BJ (cell line): ENCODE measurements around the gene BATF. TPM values are rescaled to one million over a fixed set of nuclear protein-coding genes. Genes with fewer than 3 reads are reported as not detected.
A peak's percentile ranks its signal among the peaks of the same experiment; 100 is the strongest.

Source experiments
- CTCF ChIA-PET: fragments of 350-600 bp; formaldehyde crosslinking; extraction: SDS; loops from one replicate; lab custom pipeline; 2021; ENCODE audit warnings: antibody characterized with exemption, inconsistent platforms; lab: Yijun Ruan, JAX
- POLR2A ChIA-PET: fragments of 300-600 bp; sonication (Branson Sonifier 250); formaldehyde crosslinking; extraction: SDS; loops from one replicate; lab custom pipeline; 2021; ENCODE audit warnings: antibody characterized with exemption; lab: Charles Lee
- DNase-seq: peaks from one replicate; pipeline ENCODE4 v3.0.0-alpha.2; 2011; ENCODE audit warnings: low read depth
- H3K27me3 ChIP-seq: 2 replicates; pipeline ENCODE4 v1.6.0; 2011; ENCODE audit warnings: low read length; ENCODE audit not compliant: control insufficient read depth, insufficient read depth
- H3K36me3 ChIP-seq: 2 replicates; pipeline ENCODE4 v1.5.1; 2011; ENCODE audit warnings: low read length; ENCODE audit not compliant: control insufficient read depth, insufficient read depth
- H3K4me3 ChIP-seq: 2 replicates; pipeline ENCODE4 v1.5.1; 2011; ENCODE audit warnings: low read depth, mild to moderate bottlenecking, control low read depth, low read length
- CTCF ChIP-seq: IDR thresholded peaks from 2 replicates; pipeline ENCODE4 v1.5.1; 2011; ENCODE audit warnings: low read depth, mild to moderate bottlenecking, control low read depth, inconsistent platforms, low read length, moderate library complexity; ENCODE audit not compliant: insufficient read depth
- polyA plus RNA-seq: library from polyadenylated mRNA; depleted of rRNA; stranded (reverse); fragments of >200 nt; gene quantifications from 2 replicates; pipeline ENCODE4 v1.2.3, GENCODE V29; 2011

Gene BATF
- polyA plus RNA-seq, 1 experiment: not detected

- peaks cover 7% of the 10 kb centered on the region for H3K27me3 ChIP-seq
- ChIA-PET CTCF (interaction anchor here (0.6 to 0.9 kb wide), 2 partner anchors 54 to 57 kb away, joined by 3 read pairs; no protein-coding TSS in a partner anchor), POLR2A (no interaction called here)
- H3K36me3 ChIP-seq: no peaks in the 10 kb centered on the region
- DNase-seq: peak; percentile 9
- TF ChIP-seq CTCF: no peak
- no peak overlapping the region for H3K4me3 ChIP-seq
Measured at GRCh38 chr14:75519826-75520728, 2.2 kb upstream of the BATF start.

- ChIA-PET POLR2A (no interaction called here), CTCF (no interaction called here)
Measured at GRCh38 chr14:75520852-75521251, 1.4 kb upstream of the BATF start.

DNA sequence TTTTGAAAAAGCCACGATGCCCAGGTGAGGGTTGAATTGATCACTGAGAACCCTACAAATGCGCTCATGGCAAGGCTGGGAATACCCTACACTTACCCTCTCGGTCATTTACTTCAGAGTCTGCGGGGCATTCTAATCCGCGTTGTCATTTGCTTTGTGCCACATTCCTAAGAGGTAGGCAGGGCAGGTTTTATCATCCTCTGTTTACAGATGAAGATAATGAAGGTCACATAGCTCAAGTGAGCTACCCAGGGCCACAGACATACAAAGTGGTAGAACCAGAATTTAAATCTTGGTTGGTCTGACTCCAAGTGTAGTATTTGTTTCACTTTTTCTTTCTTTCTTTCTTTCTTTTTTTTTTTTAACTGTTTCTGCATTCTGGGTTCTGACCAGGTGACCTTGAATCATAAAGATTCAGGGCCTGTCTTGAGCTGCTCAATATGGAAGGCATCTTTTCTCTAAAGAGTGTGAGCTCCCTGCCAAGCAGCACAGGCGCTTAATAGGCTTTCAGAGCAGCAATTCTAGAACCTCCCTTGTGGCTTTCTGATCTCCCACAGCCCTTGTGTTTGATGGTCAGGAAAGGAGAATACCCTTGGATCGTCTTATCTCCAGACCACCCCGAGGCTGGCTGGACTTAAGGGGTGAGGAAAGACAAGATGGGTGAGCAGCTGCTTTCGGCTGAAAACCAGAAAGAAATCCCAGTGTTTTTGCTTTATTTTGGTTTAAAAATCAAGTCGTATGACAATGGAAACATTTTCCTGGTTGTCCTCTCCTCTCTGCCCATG lies 662 bp upstream of the BATF start:
- TF ChIP-seq CTCF: no peak
- H3K36me3 ChIP-seq: no peaks in the 10 kb centered on the region
- peaks cover 3% of the 10 kb centered on the region; the same call in 1 of the 2 replicates for H3K27me3 ChIP-seq
- ChIA-PET CTCF (interaction anchor here (1.3 kb wide), 1 partner anchor 40 kb away, joined by 4 read pairs; no protein-coding TSS in a partner anchor), POLR2A (no interaction called here)
- no peak for DNase-seq
- no peak overlapping the region for H3K4me3 ChIP-seq

More at GRCh38 chr14:75520852-75521251, 1.4 kb upstream of the BATF start:
- no peak overlapping the region for H3K4me3 ChIP-seq
- no peak for DNase-seq
- H3K36me3 ChIP-seq: no peaks in the 10 kb centered on the region
- no peak for TF ChIP-seq CTCF
- peaks cover 6% of the 10 kb centered on the region for H3K27me3 ChIP-seq

DNA sequence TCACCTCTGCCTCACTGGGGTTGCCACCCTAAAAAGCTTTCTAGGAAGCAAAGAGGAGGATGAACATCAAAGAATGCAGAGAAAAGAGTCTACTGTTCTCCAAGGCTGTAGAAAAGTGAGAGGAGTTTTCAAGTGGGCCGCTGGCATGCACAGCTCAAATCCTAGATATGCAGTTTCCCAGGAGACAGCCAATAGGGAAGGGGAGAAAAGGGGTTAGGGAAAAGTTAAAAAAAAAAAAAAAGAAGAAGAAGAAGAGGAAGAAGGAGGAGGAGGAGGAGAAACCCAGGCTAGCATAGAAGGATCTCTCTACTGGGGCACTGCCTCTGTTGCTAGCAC lies 682 bp downstream of the BATF start:
- ChIA-PET CTCF (interaction anchor here (0.9 to 1.3 kb wide), 2 partner anchors 8 to 38 kb away, joined by 3 to 4 read pairs; no protein-coding TSS in a partner anchor), POLR2A (no interaction called here)
- no peak for TF ChIP-seq CTCF
- Histone ChIP-seq H3K27me3 (no peaks in the 10 kb centered on the region; the same call in 1 of the 2 replicates), H3K36me3 (no peaks in the 10 kb centered on the region), H3K4me3 (no peak overlapping the region)
- DNase-seq: no peak

- Histone ChIP-seq H3K36me3 (no peaks in the 10 kb centered on the region), H3K27me3 (no peaks in the 10 kb centered on the region; the same call in 1 of the 2 replicates), H3K4me3 (no peak overlapping the region)
- CTCF ChIA-PET: interaction anchor here (1.3 kb wide), 1 partner anchor 10 kb away, joined by 3 read pairs; no protein-coding TSS in a partner anchor
- DNase-seq: no peak
- POLR2A ChIA-PET: no interaction called here
- TF ChIP-seq CTCF: no peak
Measured at GRCh38 chr14:75523771-75524171, 1.5 kb downstream of the BATF start.
